ENCODE measurements around the gene TMEM86A.

DNA sequence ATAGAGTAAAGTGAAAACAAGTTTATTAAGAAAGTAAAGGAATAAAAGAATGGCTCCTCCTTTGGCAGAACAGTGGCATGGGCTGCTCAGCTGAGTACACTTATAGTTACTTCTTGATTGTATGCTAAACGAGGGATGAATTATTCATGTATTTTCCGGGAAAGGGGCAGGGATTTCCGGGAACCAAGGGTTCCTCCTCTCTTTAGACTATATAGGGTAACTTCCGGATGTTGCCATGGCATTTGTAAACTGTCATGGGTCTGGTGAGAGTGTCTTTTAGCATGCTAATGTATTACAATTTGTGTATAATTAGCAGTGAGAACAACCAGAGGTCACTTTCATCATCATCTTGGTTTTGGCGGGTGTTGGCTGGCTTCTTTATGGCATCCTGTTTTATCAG lies 40.9 kb upstream of the TMEM86A start:
- TF ChIP-seq EZH2phosphoT487 (conservative IDR thresholded peaks at IDR 0.05; ENCODE audit: low read length), result no peak
- TF ChIP-seq, protein P1, sequence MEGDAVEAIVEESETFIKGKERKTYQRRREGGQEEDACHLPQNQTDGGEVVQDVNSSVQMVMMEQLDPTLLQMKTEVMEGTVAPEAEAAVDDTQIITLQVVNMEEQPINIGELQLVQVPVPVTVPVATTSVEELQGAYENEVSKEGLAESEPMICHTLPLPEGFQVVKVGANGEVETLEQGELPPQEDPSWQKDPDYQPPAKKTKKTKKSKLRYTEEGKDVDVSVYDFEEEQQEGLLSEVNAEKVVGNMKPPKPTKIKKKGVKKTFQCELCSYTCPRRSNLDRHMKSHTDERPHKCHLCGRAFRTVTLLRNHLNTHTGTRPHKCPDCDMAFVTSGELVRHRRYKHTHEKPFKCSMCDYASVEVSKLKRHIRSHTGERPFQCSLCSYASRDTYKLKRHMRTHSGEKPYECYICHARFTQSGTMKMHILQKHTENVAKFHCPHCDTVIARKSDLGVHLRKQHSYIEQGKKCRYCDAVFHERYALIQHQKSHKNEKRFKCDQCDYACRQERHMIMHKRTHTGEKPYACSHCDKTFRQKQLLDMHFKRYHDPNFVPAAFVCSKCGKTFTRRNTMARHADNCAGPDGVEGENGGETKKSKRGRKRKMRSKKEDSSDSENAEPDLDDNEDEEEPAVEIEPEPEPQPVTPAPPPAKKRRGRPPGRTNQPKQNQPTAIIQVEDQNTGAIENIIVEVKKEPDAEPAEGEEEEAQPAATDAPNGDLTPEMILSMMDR (IDR thresholded peaks at IDR 0.05; ENCODE audit: insufficient read depth, low read length, poor library complexity, severe bottlenecking), result no peak
